NCI-H2171 treated with DMSO at 0.1 percent for 48 hours (cell line): ENCODE data around the gene NT5C2.

Experiments
- DNase-seq: peaks from one replicate; lab custom pipeline; 2025; lab: John Stamatoyannopoulos, UW

NT5C2 gene

DNA sequence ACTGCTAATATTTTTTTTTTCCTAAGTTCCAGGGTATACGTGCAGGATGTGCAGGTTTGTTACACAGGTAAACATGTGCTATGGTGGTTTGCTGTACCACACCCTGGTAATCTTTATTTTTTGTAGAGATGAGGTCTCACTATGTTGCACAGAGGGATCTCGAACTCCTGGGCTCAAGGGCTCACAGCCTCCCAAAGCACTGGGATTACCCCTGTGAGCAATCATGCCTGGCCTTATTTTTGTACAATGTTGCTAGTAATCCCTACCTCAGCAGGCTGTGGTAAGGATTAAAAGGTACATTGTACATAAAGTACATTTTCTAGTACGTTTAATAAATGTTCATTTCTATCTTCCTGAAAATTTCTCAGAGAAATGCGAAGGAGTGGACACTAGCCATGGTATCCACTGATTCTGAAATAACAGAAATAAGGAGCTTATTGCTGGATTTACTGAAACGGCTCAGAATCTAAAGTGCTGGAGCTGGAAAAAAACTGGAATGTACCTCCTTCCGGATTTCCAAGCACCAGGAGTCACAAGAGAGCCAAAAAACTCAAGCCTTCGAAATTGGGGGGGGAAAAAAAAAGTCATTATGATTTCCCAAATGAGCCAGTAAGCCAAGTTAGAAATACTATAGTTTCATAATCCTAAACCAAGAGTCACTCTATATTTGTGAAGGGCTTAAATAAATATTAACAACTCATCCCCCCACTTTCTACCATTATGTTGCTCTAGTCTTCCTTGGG lies 69.6 kb downstream of the NT5C2 start:
- DNase-seq, result no peak

DNA sequence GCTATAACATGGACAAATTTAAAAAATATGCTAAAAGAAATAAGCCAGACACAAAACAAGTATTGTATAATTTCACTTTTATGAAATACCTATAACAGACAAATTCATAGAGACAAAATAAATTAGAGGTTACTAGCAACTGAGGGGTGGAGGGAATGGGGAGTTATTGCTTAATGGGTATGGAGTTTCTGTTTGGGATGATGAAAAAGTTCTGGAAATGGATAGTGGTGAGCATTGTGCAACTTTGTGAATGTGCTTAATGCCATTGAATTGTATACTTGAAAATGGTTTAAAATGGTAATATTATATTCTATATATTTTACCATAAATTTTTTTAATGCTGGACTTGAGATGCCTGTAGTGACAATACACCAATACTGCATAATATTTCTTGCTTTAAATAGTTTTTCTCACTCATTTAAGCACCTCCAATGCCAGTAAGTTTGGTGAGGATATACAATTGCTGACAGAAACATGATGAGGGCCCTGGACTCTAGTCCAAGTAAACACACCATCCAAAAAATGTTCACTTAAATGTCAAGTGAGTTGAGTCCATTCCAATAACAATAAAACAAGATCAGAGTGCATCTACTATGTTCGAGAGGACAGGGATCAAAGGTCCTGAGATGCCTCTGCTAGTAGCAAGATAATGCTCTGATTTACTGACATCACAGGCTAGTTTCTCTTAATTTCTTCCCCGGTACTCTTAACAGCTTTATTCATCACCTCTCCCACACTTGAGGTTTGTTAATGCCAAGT lies 71.9 kb downstream of the NT5C2 start:
- DNase-seq, result no peak

DNA sequence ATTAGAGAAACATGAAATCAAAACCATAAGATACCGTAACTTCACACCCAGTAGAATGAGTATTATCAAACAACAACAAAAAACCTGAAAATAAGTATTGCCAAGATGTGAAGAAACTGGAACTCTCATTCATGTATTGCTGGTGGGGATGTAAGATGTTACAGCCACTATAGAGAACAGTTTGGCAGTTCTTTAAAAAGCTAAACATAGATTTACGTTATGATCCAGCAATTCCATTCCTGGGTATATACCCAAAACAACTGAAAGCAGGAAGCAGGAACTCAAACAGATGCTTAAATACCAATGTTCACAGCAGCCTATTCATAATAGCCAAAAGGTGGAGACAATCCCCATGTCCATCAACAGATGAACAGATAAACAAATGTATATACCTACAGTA lies 72.5 kb downstream of the NT5C2 start:
- DNase-seq, result no peak

DNA sequence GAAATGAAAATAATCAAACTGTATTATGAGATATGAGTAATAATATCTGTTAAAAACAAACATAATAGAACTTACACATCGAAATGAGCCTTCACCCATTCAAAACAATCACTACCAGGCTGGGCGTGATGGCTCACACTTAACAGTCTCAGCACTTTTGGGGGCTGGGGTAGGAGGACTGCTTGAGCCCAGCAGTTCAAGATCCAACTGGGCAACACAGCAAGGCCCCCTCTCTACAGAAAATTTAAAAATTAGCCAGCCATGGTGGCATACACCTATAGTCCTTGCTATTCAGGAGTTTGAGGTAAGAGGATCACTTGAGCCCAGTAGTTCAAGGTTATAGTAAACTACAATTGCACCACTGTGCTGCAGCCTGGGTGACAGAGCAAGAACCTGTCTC lies 75.8 kb downstream of the NT5C2 start:
- no peak for DNase-seq

DNA sequence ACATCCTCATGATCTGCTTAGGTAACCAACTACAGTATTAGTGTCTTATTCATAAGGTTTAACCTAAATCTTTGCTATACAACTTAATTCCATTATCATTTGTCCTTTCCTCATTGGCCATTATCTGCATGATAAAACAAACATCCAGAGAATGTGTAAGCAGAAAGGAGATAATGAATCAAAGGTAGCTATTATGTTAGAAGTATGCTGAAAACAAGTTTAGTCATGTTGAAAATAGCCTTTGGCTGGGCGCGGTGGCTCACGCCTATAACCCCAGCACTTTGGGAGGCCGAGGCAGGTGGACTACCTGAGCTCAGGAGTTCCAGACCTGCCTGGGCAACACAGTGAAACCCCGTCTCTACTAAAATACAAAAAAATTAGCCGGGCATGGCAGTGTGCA lies 78.2 kb downstream of the NT5C2 start:
- DNase-seq, result no peak

DNA sequence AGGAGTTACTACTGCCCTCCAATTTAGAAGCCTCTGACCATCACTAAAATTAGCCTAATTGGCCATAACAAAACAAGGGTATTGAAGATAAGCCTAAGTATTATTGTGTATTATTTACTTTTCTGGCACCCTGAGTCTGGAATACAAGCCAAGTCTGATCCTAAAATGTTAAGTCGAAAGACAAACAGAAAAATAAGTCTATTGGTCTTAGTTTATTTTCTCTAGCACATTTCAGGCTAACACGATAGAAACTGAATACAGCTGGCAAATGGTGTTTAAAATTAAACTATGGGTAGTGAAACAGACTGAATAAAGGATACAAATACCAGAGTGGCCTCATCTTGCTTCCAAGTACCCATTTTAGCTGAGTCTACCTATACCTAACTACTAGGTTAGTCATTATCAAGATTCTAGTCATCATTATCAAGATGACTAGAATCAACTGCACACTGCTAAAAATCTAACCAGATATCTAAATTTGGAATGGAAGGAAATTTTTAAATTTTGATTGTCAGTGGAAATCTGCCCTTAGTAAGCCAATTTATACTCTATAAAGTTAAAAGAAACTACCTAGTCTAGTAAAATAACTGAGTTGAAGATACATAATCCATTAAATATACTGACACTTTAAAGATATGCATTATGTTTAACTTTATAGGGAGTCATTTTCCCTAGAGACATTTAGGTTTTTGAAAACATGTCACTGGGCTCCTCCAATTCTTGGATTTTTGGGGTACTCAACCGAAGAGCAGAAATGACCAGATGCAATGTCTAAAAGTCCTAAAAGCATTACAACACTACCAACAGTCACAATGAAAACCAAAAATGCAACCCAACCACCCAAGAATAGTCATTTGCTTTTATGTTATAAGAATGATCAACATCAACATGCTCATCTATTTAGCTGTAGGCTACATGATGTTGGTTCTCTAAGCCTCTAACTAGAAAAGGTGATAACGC lies 80.9 kb downstream of the NT5C2 start:
- DNase-seq, result no peak

DNA sequence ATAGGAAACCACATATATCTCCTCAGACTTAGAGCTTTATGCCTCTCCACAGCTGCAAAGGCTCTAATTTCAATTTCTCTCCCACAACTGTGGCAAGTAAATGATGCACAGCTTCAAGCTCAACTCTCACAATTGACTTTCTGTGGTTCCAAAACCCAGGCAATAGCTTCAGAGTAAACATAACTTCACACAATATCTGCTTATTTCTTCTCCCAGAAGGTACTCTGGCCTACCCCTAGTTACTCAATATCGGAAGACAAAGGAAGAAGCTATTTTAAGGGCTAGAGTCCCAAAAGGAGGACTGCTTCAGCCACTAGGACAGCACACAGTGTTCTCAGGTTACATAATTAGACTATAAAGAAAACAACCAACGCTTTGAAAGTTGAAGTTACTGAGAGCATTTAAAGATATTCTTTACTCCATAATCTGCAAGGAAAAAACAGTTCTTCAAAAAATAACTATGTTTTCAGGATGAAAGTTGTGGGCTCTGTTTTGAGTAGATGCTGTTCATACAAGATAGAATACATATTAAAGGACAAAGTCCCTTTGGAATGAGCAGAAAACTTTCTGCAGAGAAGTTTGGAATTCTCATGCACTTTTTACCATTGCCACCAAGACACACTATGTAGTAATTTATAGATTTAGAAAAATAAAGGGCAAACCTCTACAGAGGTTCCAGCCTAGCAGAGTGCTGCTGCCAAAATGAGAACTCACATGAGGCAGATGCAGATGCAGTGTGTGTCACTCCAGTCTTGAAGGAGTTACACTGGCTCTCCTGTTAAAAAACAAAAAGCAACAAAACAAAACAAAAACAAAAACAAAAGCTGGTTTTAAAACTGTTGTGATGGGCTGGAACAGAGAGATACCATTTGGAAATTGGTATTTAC lies 81.8 kb downstream of the NT5C2 start:
- DNase-seq, result no peak

DNA sequence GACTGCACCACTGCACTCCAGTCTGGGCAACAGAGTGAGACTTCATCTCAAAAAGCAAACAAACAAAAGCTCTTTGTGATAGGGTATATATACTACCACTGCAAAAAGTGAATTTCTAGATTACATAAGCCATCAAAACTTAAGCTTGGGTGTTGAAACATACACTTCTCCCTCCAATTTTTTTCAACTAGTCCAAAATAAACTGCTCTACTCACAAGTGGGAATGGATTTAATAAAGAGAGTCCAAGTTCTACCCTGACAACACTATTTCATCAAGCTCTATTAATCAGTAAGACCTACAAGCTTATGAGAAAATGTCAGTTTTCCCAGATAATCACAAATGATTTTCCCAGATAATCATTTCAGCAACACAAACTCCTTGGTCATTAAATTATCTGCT lies 82.7 kb downstream of the NT5C2 start:
- DNase-seq, result no peak

DNA sequence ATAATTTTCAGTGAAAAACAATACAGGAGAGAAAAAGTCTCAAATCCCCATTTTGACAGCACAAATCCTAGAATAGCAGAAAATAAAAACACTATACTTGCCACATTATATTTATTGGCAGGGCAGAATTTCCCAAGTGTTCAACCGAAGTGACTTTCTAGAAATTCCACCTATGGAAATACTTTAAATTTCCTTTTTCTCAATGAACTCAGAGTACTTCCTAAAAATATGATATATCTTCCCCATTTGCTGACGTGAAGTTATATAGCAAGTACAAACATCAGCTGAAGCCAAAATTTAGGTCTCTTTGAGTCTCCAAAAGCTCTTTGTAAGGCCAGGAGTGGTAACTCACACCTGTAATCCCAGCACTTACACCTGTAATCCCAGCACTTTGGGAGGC lies 83.3 kb downstream of the NT5C2 start:
- DNase-seq, result no peak

DNA sequence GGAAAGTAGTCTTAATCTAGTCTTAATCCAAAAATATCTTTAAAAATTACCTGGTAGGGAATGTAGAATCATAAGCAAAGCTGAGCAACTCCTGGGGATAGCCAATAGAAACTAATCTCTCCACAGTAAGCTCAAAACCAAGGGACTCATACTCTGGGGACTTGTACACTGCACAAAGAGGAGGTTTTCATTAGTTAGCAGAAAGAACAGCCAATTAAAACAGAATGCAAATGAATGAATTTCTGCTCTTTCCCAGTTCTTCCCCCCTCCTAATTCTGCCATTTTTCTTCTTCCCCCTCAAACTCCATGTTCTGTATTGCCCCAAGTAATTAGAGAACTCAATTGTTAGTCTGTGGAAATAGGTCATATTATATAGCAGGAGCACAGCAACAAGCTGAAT lies 86.5 kb downstream of the NT5C2 start:
- no peak for DNase-seq

DNA sequence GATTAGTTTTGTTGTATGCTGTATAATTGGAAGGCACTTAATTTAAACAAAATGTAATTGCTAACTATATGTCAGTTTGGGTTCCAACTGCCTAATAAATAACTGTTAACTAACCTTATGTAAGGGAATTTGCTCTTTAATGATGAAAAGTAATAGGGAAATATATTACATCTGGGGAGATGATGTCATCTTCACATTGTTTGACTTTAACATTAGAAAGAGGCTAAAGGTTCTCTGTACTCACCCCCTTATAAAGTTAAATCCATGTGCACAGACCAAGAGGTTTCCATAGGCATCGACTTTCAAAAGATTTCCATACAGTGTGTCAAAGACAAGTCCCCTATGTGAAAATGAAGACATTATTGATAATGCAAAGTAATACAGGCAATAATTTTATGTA lies 87.6 kb downstream of the NT5C2 start:
- DNase-seq, result no peak

DNA sequence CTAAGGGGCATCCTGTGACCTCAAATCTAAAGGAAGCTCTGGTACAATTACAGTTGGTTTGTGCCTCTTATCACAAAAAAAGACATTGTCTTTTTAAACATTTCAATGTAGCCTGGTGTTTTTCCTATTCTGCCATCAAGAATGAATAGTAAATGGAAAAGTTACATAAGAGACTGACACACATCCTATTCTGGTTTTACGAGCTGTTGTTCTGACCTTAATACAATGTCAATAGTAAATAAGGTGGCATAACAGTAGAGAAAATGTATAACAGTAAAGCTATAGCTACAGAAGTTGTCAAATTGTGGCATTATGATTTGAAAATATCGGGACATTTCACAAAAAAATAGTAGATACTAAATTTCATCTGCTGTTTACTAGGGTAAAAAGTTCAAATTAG lies 88.4 kb downstream of the NT5C2 start:
- DNase-seq, result no peak

DNA sequence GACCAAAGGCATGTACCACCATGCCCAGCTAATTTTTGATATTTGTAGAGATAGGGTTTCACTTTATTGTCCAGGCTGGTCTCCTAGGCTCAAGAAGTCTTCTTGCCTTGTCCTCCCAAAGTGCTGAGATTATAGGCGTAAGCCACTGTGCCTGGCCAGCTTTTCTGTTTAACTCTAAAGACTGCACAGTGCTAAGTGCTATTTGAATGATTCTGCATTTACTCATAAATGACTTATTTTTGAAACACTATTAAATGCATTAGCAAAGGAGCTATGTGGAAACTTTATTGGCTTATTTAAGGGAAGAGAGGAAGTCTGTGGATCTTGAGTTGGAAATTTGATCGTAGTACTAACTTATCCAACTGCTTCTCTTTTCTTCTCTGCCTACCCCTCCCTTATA lies 89.1 kb downstream of the NT5C2 start:
- no peak for DNase-seq

DNA sequence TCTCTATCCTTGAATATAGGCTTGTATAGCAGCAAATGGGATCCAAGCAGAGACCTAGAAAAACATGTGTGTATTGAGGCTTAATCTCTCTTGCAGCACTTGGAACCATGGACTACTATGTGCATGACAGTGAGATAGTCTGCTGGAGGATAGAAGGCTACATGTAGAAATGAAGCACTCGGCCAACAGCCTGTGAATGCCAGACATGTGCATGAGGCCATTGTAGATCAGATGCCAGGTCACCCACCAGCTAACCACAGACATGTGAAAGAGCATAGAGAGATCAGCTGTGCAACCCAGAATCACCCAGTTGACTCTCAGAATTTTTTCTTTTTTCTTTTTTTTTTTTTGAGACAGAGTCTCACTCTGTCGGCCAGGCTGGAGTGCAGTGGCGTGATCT lies 90.9 kb downstream of the NT5C2 start:
- DNase-seq, result no peak

DNA sequence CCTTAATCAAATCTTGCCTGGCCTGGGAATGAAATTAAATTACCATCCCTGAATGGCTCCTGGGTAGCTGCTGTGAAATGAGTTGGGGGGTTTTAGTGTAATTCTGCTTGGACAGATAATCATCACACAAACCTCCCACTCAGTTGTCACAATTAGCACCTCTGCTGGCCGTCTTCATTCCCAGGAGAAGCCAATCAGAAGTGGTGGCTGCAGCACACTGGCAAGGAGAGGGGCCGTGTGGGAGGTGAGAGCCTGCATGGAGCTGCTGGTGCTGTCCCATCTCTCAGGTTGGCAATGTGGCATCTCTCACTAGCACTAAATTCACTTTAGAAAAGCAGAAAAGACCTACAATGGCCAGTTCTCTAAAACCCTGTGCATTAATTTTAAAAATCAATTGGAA lies 92.5 kb downstream of the NT5C2 start:
- no peak for DNase-seq

DNA sequence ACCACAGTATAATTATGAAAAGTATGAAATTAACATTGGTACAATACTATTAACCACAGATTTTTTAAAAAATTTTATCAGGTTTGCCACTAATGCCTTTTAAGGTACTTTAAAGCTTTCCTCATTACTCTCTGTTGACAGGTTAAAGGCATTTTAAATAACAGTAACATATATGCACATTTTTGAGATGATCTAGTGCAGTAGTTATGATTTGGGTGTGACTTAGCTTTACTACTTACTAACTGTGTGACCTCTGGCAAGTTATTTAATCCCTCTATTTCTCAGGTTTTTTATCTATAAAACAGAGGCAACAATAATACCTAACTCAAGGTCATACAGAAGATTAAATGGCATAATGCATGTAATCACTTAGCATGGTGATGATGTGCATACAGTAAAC lies 94.8 kb downstream of the NT5C2 start:
- DNase-seq, result no peak

DNA sequence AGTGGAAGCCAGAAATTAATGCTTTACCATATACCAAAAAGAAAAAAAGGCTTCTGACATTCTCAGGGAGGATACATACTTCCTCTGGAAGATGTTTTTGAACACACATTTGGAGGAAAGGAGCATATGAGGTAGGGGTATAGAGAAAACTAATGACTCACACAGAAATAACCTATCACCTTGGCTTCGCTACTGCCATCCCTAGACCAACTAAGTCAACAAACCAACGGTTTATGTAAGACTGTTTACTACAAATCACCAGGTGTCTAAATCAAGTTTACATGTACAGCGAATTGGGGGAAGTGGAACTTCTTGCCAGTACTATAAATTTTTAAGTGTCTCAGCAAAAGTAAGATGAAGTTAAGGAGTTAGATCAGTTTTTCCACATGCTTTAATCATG lies 96.9 kb downstream of the NT5C2 start:
- DNase-seq, result no peak

DNA sequence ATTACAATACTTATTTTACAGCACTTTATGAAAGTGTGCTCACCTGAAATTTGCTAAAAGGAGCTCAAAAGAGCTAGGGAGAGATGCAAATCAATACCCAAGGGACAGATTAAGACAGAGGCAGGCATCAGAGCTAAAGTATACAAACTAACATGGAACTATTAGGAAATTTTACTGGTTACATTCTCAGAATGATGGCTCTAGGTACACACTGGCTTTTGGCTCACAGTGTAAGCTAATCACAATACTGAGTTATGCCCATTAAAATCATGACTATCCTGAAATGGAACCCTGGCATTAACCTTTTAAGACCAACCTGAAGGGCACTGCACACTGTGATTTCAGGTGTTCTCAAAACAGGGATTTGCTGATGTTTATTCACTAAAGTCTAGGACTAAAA lies 98.1 kb downstream of the NT5C2 start:
- no peak for DNase-seq

DNA sequence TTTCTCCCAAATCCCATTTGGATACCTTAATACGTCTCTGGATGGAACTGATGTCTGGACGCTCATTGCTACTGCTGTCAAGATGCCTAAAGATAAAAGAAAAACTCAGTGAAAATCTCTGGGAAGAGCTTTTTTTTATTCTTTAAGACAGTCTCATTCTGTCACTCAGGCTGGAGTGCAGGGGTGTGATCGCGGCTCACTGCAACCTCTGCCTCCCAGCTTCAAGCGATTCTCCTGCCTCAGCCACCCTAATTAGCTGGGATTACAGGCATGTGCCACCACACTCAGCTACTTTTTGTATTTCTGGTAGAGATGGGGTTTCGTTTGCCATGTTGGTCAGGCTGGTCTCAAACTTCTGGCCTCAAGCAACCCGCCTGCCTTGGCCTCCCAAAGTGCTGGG lies 102.2 kb downstream of the NT5C2 start:
- DNase-seq, result no peak

DNA sequence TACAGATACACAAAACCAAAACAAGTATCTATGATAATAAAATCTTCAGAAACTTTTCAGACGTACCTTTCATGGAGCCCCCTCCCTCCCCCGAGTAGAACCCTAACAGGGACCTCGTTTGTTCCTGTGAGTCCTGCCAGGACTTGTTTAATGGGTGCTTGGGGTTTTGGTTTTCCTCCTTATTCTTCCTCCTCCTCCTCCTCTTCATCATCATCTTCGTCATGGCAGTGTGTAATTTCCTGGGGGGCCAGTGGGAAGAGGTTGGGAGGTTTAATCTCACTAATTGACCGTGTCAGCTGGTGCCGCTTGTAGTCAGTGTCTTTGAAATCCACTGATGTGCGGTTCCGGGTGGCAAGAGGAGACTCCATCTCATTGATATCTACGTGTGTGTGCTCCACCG lies 103.6 kb downstream of the NT5C2 start:
- DNase-seq, result no peak

DNA sequence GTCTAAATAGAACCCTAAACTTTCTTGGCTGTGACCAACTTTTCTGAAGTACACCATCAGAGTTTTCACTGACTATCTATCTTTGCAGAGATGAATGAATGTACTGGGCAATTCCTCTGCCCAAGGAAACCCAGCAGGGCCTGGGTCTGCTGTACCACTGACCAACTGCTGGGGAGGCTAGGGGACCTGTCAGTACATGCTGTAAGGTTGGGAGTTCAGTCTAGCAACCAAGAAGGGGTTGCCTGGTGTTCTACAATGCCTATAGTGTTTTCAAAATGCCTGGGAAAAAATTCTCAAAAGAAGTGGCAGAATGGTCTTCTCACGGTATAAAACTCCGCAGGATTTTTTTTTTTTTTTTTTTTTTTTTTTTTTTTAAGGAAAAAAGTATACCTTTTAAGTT lies 106.3 kb downstream of the NT5C2 start:
- no peak for DNase-seq

DNA sequence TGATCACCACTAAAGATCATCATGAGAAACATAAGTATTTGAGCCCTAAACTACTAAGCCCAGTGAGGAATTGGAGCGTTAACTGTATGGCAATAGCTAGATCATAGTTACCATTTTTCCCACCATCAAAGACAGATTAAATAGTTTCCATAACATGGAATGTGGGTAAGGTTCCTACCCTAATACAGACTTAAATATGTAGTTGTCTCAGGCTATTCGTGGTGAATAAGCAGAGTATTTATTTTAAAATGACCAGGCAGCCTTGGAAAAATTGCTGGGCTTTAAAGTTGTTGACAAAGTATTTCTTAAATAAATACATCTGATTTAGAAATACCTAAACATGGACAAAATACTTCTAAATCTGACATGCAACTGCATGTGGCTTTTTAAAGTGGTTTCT lies 106.8 kb downstream of the NT5C2 start:
- DNase-seq, result no peak
